GM18526 (cell line): ENCODE data around the gene BRIP1.

Source experiments
- POLR2A ChIP-seq: IDR thresholded peaks from 3 replicates; pipeline ENCODE4 v1.6.1; 2011; ENCODE audit not compliant: insufficient read length; ENCODE audit errors: extremely low read depth

BRIP1 gene

GRCh38 chr17:61862975-61863800 lies at the start of gene BRIP1:
TSS of gene BRIP1 (minus strand) at chr17:61863528. CDS start at chr17:61861539, 1,989 bp downstream.
- TF ChIP-seq POLR2A: peak; percentile 65

- TF ChIP-seq POLR2A: no peak
These were observed 45.1 kb upstream of the BRIP1 start for GRCh38 chr17:61908292-61909037.

- TF ChIP-seq POLR2A: no peak
These were observed 44.0 kb upstream of the BRIP1 start for GRCh38 chr17:61907361-61907760.

GRCh38 chr17:61904094-61904710 lies 40.9 kb upstream of the BRIP1 start:
- TF ChIP-seq POLR2A: no peak

DNA sequence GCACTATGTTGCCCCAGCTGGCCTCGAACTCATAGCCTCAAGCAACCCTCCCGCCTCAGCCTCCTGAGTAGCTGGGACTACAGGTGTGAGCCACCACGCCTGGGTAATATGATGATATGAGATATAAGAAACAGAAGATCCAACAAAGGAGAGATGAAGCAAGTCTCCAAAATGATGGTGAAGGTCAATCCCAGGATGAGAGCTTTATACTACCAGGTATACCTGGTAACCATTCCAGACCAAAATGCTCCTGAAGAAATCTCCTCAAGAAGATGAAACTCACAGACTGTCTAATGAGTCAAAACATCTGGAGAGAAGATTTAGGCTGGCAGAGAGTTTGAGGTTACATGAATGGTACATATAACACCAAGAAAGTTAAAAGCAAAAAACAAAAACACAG lies 39.9 kb upstream of the BRIP1 start:
- no peak for TF ChIP-seq POLR2A

DNA sequence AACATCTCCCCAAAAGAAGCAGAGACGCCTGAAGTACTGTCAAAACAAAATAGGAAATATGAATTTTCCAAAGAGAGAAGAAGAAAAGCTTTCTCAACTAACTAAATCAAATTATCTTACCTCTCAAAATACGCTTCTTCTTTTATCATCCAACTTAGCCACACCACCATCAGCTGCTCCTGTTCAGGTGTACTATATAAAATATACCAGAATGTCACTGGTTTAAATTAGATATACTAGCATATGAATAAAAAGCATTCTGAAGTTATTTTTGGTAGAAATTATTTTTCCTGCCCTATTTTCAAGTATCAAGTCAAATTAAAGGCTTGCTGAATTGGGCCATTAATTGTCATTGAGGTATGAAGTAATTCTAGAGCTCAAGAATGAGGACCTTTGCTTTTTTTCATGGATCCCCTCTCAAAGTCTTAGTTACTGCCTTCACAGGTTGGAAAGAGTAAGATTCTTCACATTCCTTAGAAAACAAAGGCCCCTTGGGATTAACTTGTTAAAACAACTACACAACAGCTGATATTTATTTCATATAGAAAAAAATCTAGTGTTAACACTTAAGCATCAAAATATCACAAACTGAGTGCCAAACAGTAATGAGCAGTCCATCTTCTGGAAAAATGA lies 34.3 kb upstream of the BRIP1 start:
- no peak for TF ChIP-seq POLR2A

DNA sequence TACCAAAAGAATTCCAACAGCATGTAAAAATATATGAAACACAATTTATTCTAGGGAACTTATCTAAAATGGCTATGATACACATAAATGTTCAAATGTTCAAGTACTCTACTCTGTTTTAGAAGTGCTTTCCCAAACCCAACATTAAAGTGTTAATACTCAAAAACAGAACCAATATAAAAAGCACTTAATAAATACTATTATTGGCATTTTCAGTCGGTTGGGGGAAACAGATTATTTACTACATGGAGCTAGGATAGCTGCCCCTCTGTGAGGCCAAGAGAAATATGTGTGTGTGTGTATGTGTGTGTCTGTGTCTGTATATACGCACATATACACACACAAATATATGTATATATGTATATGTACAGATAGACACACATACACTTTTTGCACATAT lies 32.1 kb upstream of the BRIP1 start:
- TF ChIP-seq POLR2A: no peak

GRCh38 chr17:61884864-61885263 lies 21.5 kb upstream of the BRIP1 start:
- TF ChIP-seq POLR2A: no peak

- no peak for TF ChIP-seq POLR2A
These were observed 17.3 kb upstream of the BRIP1 start for GRCh38 chr17:61880589-61881102.

DNA sequence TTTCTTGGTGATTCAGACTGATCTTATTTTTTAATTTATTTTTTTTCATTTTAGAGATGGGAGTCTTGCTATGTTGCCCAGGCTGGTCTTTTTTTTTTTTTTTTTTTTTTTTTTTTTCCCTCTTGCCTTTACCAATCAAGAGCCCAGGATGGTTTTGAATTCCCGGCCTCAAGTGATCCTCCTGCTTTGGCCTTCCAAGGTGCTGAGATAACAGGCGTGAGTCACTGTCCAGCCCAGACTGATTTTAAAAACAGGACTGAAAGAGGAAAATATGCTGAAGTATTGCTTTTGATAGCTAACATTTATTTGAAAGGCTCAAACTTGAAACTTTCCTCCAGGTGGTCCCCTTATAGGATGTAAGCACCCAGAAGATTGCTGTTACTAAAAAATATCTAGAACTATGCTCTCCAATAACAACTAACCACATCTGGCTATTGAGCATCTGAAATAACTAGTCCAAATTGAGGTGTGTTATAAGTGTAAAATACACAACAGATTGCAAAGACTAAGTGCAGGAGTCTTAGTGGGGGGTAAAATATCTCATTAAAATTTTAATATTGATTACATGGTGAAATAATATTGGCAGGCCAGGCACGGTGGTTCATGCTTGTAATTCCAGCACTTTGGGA lies 15.8 kb upstream of the BRIP1 start:
- no peak for TF ChIP-seq POLR2A

DNA sequence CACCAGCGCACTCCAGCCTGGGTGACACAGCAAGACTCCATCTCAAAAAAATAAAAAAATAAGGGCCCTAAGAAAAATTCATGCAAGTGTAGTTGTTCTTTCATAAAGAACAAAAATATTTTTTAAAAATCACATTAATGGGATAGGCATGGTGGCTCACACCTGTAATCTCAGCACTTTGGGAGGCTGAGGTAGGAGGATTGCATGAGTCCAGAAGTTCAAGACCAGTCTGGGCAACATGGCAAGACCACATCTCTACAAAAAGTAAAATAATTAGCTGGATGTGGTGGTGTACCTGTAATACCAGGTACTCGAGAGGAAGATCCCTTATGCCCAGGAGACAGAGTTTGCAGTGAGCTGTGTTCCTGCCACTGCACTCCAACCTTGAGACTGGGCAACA lies 15.2 kb upstream of the BRIP1 start:
- no peak for TF ChIP-seq POLR2A

GRCh38 chr17:61877837-61878236 lies 14.5 kb upstream of the BRIP1 start:
- no peak for TF ChIP-seq POLR2A

DNA sequence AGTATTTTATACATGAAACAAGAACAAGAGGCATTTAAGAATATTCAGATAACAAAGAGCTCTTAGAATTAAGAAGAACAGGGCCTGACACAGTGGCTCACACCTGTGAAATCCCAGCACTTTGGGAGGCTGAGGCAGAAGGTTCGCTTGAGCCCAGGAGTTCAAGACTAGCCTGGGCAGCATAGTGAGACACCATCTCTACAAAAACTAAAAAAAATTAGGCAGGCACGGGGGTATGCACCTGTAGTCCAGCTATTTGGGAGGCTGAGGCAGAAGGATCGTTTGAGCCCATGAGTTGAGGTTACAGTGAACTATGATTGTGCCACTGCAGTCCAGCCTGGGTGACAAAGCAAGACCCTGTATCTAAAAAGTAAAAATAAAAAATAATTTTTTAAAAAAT lies 12.5 kb upstream of the BRIP1 start:
- TF ChIP-seq POLR2A: no peak

DNA sequence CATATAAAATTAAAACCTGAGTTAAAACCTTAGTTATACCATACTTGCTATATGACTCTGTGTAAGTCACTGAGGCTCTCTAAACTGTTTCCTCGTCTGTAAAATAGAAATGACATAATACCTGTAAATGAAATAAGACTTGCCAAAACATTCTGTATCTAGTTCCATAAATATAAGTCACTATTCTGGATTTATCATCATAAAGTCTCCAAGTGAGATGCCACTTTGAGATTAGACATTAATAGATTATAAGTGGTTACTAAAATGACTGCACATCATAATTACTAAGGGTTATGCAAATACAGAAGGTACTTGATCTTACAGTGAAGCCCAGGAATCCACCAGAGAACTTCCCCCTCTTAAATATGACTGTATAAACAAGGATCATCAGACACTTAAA lies 12.0 kb upstream of the BRIP1 start:
- no peak for TF ChIP-seq POLR2A

GRCh38 chr17:61874075-61874474 lies 10.7 kb upstream of the BRIP1 start:
- TF ChIP-seq POLR2A: no peak

DNA sequence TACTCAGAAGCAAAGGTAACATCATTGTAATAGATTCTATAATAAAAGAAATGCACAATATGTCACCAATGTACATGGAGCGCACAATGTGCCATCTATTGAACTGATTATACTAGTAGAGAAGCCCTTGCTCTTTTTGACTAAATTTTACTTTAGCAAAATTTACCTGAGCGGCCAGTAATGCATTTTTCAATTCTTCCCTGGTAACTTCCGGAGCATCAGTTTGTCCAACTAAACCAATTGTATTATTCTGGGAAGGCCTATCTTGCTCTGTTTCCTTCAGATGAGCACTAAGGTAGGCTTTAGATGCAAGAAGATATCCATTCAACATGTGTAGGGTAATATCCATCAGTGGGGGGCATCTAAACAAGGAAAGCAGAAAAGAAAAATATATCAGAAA lies 8.8 kb upstream of the BRIP1 start:
- no peak for TF ChIP-seq POLR2A
